Measurements from ENCODE around the gene KLK8.
"Not testable (repeated sequence)": the region's sequence is repeated elsewhere in the genome, so short reads cannot be mapped to it uniquely, and the experiment has no call there.

The KLK8 gene

DNA sequence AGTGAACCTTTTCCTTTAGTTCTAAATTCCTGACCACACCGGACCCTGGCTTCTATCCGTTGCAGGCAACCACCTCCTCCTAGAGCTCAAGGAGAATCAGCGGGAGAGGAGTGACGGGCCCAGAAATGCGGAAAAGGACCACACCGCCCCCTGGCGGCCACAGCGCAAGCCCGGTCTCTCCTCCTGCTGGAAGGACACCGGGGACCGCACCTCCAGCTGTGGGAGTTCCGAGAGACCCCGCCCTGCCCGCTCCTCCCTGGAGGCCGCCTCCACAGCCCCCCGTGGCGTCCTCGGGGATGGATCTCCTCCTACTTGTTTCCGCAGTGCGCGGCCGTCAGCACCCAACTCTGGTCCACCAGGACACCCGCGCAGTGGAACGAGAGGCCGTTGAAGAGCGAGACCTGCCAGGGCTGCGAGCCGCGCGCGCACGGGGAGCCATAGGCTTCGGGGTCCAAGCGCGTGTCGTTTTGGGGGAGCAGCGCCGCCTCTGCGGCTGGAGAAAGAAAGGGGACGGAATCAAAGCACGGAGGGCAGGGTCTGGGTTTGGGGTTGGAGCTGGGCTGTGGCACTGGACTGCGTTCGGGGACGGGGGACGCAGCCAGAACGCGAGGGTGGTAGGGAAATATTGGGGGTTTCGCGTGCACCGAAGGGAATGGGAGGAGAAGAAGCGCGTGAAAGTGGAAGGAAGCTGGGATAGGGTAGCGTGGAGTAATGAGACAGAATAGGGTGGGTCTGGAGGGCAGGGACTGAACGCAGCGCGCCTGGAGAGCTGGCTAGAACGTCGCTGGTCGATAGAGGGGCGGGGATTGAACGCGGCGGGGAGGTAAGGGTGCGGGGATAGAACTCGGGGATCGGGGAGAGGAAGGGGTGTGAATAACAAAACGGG lies 15.6 kb upstream of the KLK8 start:
- DNase-seq = no peak

DNA sequence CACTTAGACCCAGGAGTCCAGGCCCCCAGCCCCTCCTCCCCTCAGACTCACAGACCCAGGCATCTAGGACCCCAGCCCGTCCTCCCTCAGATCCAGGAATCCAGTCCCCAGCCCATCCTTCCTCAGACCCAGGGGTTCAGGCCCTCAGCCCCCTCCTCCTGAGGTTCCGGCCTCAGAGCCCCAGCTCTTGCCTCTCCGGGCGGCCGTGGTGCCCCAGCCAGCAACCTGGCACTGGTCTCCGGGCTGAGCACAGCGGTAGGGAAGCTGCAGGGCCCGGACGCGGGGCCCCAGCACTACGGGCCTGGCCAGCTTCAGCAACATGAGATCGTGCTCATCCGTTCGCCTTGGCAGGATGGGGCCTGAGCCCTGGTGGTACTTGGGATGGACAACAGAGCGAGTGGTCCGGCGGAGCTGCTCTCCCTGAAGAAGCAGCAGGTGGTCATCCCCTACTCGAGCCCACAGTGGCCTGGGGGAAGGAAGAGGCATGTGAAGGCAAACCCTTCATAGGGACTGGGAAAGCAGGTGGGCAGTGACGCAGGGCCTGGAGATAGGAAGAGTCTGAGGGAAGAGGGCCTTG lies 14.4 kb upstream of the KLK8 start:
- no peak for DNase-seq

GRCh38 chr19:51014242-51014641 lies 12.8 kb upstream of the KLK8 start:
- no peak for DNase-seq

GRCh38 chr19:51012661-51013190 lies 11.3 kb upstream of the KLK8 start:
- no peak for DNase-seq

GRCh38 chr19:51010066-51010795 lies 8.8 kb upstream of the KLK8 start:
- DNase-seq = no peak

- DNase-seq = no peak
Measured at GRCh38 chr19:51009061-51009891, 7.9 kb upstream of the KLK8 start.

DNA sequence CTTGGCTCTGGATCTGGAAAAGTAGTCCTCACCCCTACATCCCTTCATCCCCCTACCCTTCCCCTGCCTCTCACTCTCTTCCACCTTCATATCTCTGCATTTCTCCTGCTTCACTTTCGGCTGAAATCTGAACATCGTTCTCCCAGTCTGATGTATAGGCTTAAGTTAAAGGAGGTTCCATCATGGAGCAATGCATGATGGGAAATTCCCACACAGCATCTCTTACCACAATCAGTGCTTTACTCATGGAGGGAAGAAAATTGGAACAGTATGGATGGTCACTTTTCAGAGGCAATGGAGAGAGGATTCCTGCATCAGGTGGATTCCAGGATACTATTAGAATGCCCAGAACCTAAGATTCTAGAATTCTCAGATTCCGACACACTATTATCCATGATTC lies 6.1 kb upstream of the KLK8 start:
- no peak for DNase-seq

GRCh38 chr19:51006406-51006805 lies 5.0 kb upstream of the KLK8 start:
- no peak for DNase-seq

DNA sequence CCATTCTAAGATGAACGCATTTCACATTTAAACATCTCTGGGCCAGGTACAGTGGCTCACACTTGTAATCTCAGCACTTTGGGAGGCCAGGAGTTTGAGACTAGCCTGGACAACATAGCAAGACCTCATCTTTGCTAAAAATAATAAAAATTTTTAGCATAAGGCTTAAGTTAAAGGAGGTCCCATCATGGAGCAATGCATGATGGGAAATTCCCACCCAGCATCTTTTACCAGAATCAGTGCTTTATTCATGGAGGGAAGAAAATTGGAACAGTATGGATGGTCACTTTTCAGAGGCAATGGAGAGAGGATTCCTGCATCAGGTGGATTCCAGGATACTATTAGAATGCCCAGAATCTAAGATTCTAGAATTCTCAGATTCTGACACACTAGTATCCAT lies 3.8 kb upstream of the KLK8 start:
- no peak for DNase-seq

- no peak for DNase-seq
Measured at GRCh38 chr19:51003316-51003715, 1.9 kb upstream of the KLK8 start.

GRCh38 chr19:51002542-51003311 lies 1.3 kb upstream of the KLK8 start:
- no peak for DNase-seq

- no peak for DNase-seq
Measured at GRCh38 chr19:51002089-51002532, 707 bp upstream of the KLK8 start.

DNA sequence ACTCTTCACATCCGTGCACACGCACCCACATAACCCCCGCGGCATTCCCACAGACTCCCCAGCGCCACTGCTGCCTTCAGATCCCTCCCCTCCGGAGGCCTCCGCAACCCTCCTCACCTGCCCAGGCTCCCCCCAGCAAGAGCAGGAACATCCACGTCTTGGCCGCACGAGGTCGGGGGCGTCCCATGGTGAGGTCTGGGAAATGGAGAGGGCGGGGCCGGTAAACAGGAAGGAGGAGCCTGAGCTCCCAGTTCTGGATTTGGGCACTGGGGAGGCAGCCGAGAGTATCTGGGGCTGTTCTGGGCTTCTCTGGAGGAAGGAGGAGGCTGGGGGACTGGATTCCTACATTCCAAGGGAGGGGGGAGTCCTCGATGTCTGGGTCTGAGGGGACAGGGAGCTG lies 423 bp downstream of the KLK8 start:
- no peak for DNase-seq

GRCh38 chr19:51000426-51000825 lies 978 bp downstream of the KLK8 start:
- DNase-seq = no peak

DNA sequence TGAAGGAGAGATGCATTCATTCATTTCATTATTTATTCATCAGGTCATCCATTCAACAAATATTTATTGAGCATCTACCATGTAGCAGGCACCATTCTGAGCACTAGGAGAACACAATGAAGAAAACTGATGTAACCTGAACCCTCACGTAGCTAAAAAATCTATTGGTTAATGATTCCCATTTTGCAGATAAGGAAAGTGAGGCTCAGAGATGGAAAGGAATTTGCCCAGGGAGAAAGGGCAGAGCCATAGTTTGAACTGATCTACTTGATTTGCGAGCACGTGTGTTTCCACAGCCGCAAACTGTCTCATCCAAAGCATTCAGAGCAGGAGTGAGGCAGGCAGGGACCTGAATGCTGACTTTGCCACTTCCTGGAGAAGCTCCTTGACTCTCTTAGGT lies 2.7 kb downstream of the KLK8 start:
- DNase-seq = no peak

DNA sequence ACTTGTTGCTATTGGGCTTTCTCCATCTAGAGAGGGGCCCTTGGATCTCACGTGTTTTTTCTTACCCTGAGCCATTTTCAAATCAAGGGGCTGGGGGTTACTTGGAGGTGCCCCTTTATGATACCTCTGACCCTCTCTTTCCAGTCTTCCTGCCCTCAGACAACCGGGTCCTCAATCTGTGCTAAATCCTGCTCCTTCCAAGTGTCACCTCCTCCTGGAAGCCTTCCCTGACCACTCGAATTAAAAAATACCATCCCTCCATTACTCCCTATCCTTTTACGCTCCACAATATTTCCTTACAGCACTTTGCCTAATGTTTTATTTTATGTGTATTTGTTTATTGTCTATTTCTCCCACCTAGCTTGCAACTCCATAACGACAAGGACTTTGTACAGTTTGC lies 3.3 kb downstream of the KLK8 start:
- no peak for DNase-seq

DNA sequence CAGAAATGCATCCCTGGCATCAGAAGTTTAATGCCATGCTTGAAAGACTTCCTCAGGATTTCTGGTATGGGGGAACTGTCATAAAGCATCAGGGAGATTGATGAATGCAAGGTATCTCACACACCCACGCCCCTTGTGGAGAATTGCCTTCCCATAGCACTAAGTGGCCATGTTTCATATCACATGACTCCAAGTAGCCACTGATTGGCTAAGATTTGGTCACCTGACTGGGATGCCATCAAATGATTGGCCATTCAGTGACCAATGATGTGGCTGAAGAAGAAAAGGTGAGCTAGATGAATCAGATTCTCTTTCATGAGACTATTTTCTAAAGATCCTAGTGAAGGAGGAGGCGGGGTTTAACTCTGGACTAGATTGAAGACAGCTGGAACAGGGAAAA lies 7.3 kb downstream of the KLK8 start:
- DNase-seq = no peak

DNA sequence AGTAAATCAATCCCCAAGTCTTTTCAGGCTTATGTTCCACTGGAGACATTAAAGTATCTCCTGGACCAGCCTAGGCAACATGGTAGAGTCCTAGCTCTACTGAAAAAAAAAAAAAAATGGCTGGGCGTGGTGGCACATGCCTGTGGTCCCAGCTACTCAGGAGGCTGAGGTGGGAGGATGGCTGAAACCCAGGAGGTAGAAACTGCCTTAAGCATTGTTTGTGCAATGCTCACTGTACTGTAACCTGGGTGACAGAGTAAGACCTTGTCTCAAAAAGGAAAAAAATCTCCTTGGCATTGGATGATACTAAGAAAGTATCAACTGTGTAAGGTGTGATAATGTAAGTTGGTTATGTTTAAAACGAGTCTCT lies 8.8 kb downstream of the KLK8 start:
- DNase-seq = no peak

DNA sequence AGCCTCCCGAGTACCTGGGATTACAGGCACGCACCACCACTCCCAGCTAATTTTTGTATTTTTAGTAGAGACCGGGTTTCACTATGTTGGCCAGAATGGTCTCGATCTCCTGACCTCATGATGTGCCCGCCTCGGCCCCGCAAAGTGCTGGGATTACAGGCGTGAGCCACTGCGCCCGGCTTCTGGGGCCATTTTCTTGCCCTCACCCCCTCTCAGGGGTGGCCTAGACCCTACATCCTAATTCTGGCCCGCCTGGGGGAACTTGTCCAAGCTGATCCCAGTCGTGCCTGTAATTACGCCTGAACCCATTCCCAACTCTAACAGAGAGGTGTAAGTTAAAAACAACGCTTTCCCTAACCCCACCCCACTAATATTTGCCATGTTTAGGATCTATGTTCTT lies 17.0 kb downstream of the KLK8 start:
- not testable (repeated sequence) for DNase-seq

- DNase-seq = no peak
Measured at GRCh38 chr19:50983625-50984292, 17.6 kb downstream of the KLK8 start, which contains the start of gene KLK7. TSS of gene KLK7 (minus strand) at chr19:50983917. CDS start at chr19:50982399, 1,518 bp downstream.

DNA sequence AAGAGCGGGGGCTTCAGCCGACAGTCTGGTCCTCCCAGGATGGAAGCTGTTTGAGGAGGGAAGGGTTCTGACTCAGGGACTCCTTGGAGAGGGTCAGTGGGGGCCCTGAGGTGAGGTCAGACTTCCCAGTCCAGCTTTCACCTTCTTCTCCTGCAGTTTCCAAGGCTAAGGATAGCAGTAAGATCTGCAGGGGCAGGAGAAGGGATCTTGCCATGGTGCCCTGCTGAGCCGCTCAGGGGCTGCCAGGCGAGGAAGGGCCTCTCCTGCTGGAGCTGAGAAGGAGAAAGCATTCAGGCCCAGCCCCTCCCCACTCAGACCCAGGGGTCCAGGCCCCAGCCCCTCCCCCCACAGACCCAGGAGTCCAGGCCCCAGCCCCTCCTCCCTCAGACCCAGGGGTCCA lies 19.2 kb downstream of the KLK8 start:
- no peak for DNase-seq
